ENCODE measurements around the gene GLIS1. TPM values are rescaled to one million over a fixed set of nuclear protein-coding genes. Genes with fewer than 3 reads are reported as not detected.

Gene GLIS1
- total RNA-seq, 1 donor from 2014 or later, result 0.07 TPM

GRCh38 chr1:53661496-53661895 is 77.5 kb downstream of the GLIS1 start:
- Histone ChIP-seq H3K9ac (ENCODE audit: low read length) (no peak overlapping the region), H3K27me3 (ENCODE audit: insufficient read depth, low read length) (no peaks in the 10 kb centered on the region), H3K36me3 (ENCODE audit: insufficient read depth, low read length) (no peaks in the 10 kb centered on the region), H3K4me1 (ENCODE audit: insufficient read depth, low read length) (peaks cover 8% of the 10 kb centered on the region), H2AFZ (ENCODE audit: low read depth, low read length) (no peak overlapping the region), H4K20me1 (ENCODE audit: insufficient read depth, low read length) (peaks cover 100% of the 10 kb centered on the region), H3K4me2 (ENCODE audit: low read length) (no peak overlapping the region), H3K27ac (ENCODE audit: low read depth, low read length) (no peak overlapping the region), H3K79me2 (ENCODE audit: insufficient read depth, low read length) (peaks cover 82% of the 10 kb centered on the region), H3K4me3 (ENCODE audit: insufficient read depth, low read depth, low read length) (no peak overlapping the region), H3K9me3 (ENCODE audit: insufficient read depth, low read depth, low read length) (no peaks in the 10 kb centered on the region)
- Mint-ChIP-seq H3K36me3 (ENCODE audit: low read depth, unreplicated experiment) (no peaks in the 10 kb centered on the region), H3K27me3 (ENCODE audit: low read depth, unreplicated experiment) (peaks cover 75% of the 10 kb centered on the region), H3K9me3 (ENCODE audit: unreplicated experiment) (peaks cover 5% of the 10 kb centered on the region), H3K27ac (ENCODE audit: unreplicated experiment) (no peak overlapping the region), H3K4me1 (ENCODE audit: low read depth, unreplicated experiment) (peaks cover 3% of the 10 kb centered on the region), H3K4me3 (ENCODE audit: unreplicated experiment) (no peak overlapping the region)
- FAIRE-seq, result no peak
- no peak for TF ChIP-seq CTCF (IDR thresholded peaks at IDR 0.05; ENCODE audit: insufficient read depth, low read depth, low read length)
- no peak for TF ChIP-seq EZH2 (IDR thresholded peaks at IDR 0.05; ENCODE audit: insufficient read depth, low read length)
- no peak for DNase-seq (ENCODE audit: low read depth)

GRCh38 chr1:53660666-53661065 is 78.3 kb downstream of the GLIS1 start:
- Histone ChIP-seq H3K4me2 (ENCODE audit: low read length) (no peak overlapping the region), H3K36me3 (ENCODE audit: insufficient read depth, low read length) (no peaks in the 10 kb centered on the region), H3K27me3 (ENCODE audit: insufficient read depth, low read length) (no peaks in the 10 kb centered on the region), H3K79me2 (ENCODE audit: insufficient read depth, low read length) (peaks cover 79% of the 10 kb centered on the region), H4K20me1 (ENCODE audit: insufficient read depth, low read length) (peaks cover 100% of the 10 kb centered on the region), H3K9me3 (ENCODE audit: insufficient read depth, low read depth, low read length) (no peaks in the 10 kb centered on the region), H3K27ac (ENCODE audit: low read depth, low read length) (no peak overlapping the region), H3K4me3 (ENCODE audit: insufficient read depth, low read depth, low read length) (no peak overlapping the region), H3K9ac (ENCODE audit: low read length) (no peak overlapping the region), H2AFZ (ENCODE audit: low read depth, low read length) (no peak overlapping the region), H3K4me1 (ENCODE audit: insufficient read depth, low read length) (peaks cover 17% of the 10 kb centered on the region)
- no peak overlapping the region for H3K4me3 Mint-ChIP-seq (ENCODE audit: unreplicated experiment)
- peaks cover 72% of the 10 kb centered on the region for H3K27me3 Mint-ChIP-seq (ENCODE audit: low read depth, unreplicated experiment)
- TF ChIP-seq CTCF (IDR thresholded peaks at IDR 0.05; ENCODE audit: insufficient read depth, low read depth, low read length) (no peak), EZH2 (IDR thresholded peaks at IDR 0.05; ENCODE audit: insufficient read depth, low read length) (no peak)
- H3K9me3 Mint-ChIP-seq (ENCODE audit: unreplicated experiment), result peaks cover 5% of the 10 kb centered on the region
- DNase-seq (ENCODE audit: low read depth) (no peak), FAIRE-seq (no peak)
- H3K36me3 Mint-ChIP-seq (ENCODE audit: low read depth, unreplicated experiment), result no peaks in the 10 kb centered on the region
- no peak overlapping the region for H3K27ac Mint-ChIP-seq (ENCODE audit: unreplicated experiment)
- peaks cover 7% of the 10 kb centered on the region for H3K4me1 Mint-ChIP-seq (ENCODE audit: low read depth, unreplicated experiment)

GRCh38 chr1:53659436-53659835 is 79.5 kb downstream of the GLIS1 start:
- Histone ChIP-seq H3K4me3 (ENCODE audit: insufficient read depth, low read depth, low read length) (no peak overlapping the region), H3K27ac (ENCODE audit: low read depth, low read length) (no peak overlapping the region), H2AFZ (ENCODE audit: low read depth, low read length) (no peak overlapping the region), H3K79me2 (ENCODE audit: insufficient read depth, low read length) (peaks cover 82% of the 10 kb centered on the region), H3K27me3 (ENCODE audit: insufficient read depth, low read length) (no peaks in the 10 kb centered on the region), H3K36me3 (ENCODE audit: insufficient read depth, low read length) (no peaks in the 10 kb centered on the region), H3K4me2 (ENCODE audit: low read length) (no peak overlapping the region), H3K9me3 (ENCODE audit: insufficient read depth, low read depth, low read length) (no peaks in the 10 kb centered on the region), H3K9ac (ENCODE audit: low read length) (no peak overlapping the region), H4K20me1 (ENCODE audit: insufficient read depth, low read length) (peaks cover 100% of the 10 kb centered on the region), H3K4me1 (ENCODE audit: insufficient read depth, low read length) (peaks cover 29% of the 10 kb centered on the region)
- Mint-ChIP-seq H3K36me3 (ENCODE audit: low read depth, unreplicated experiment) (peaks cover 3% of the 10 kb centered on the region), H3K27ac (ENCODE audit: unreplicated experiment) (no peak overlapping the region), H3K4me3 (ENCODE audit: unreplicated experiment) (no peak overlapping the region), H3K9me3 (ENCODE audit: unreplicated experiment) (peaks cover 5% of the 10 kb centered on the region), H3K27me3 (ENCODE audit: low read depth, unreplicated experiment) (peaks cover 62% of the 10 kb centered on the region), H3K4me1 (ENCODE audit: low read depth, unreplicated experiment) (peaks cover 13% of the 10 kb centered on the region)
- FAIRE-seq (no peak), DNase-seq (ENCODE audit: low read depth) (no peak)
- TF ChIP-seq EZH2 (IDR thresholded peaks at IDR 0.05; ENCODE audit: insufficient read depth, low read length), result no peak
